Measurements from ENCODE around the gene EDIL3. TPM values are rescaled to one million over a fixed set of nuclear protein-coding genes. Genes with fewer than 3 reads are reported as not detected.

EDIL3 gene
- total and polyA plus RNA-seq, 2 of the 8 experiments (the other 6 are each of a cell fraction or from before 2014, with no cell fraction given), result 14.7 to 47.2 TPM

DNA sequence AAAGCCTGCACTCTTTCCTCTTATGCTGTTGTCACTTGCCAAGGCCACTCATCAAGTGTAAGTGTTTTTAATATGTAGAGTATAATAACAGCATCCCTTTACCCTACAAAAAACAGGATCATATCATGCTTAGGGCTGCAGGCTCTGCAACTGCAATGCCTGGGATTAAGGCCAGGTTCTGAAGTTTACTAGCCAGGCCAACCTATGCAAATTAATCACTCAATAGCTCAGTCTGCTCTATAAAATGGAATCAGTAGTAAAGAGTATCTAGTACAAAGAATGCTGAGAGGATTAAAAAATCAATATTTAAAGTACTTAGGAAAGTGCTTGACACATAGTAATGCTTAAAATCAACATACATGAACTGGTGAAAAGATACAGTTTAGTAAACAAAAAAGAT lies 253.3 kb downstream of the EDIL3 start:
- no peak overlapping the region for H3K4me3 ChIP-seq (ENCODE audit: extremely low read depth in 1 of 4, insufficient read depth in 2 of 4, low read depth in 3 of 4, low read length in 4 of 4)
- no peaks in the 10 kb centered on the region; the same call in 1 of the 2 replicates for H3K79me1 ChIP-seq (ENCODE audit: low read depth, low read length)
- no peaks in the 10 kb centered on the region for H4K20me1 ChIP-seq (replicated peaks in 1 of 2; ENCODE audit: control insufficient read depth in 1 of 2, insufficient read depth in 2 of 2, low read length in 2 of 2)
- H3K36me3 ChIP-seq (ENCODE audit: control insufficient read depth in 2 of 4, insufficient read depth in 4 of 4, low read length in 3 of 4), result no peaks in the 10 kb centered on the region
- no peak overlapping the region for H2AFZ ChIP-seq (ENCODE audit: low read length)
- H4K91ac ChIP-seq (replicated peaks; ENCODE audit: insufficient read length, low read length), result no peak overlapping the region
- no peak overlapping the region for H3K9ac ChIP-seq (replicated peaks in 1 of 4; ENCODE audit: extremely low read depth in 1 of 4, low read depth in 3 of 4, low read length in 3 of 4)
- H2BK12ac ChIP-seq (ENCODE audit: low read depth, low read length), result no peak overlapping the region
- H2BK15ac ChIP-seq (ENCODE audit: low read length), result no peak overlapping the region
- no peak overlapping the region for H3K4ac ChIP-seq (replicated peaks; ENCODE audit: insufficient read length, low read depth, low read length)
- H3K9me3 ChIP-seq (ENCODE audit: insufficient read depth in 2 of 2, low read depth in 1 of 2, low read length in 1 of 2), result no peaks in the 10 kb centered on the region
- H2AK5ac ChIP-seq (ENCODE audit: low read depth, low read length), result no peak overlapping the region
- peaks cover 0 to 1% (median 0%) of the 10 kb centered on the region in 4 experiments; a peak in 1 of 7 replicates for H3K27me3 ChIP-seq (replicated peaks in 1 of 4; ENCODE audit: control insufficient read depth in 3 of 4, extremely low read depth in 1 of 4, insufficient read depth in 3 of 4, low read length in 3 of 4)
- H3K23ac ChIP-seq (ENCODE audit: insufficient read length), result no peak overlapping the region
- no peak overlapping the region for H2BK120ac ChIP-seq (replicated peaks; ENCODE audit: low read depth, low read length)
- no peak overlapping the region for H4K5ac ChIP-seq (ENCODE audit: insufficient read length, low read depth, low read length)
- no peak overlapping the region for H2BK5ac ChIP-seq (ENCODE audit: low read depth, low read length)
- no peak overlapping the region for H4K8ac ChIP-seq (ENCODE audit: extremely low read depth, insufficient read depth, low read length)
- no peaks in the 10 kb centered on the region for H3K23me2 ChIP-seq (ENCODE audit: low read depth, low read length)
- POLR2A ChIA-PET (ENCODE audit: partially characterized antibody), result no interaction called here
- no peak overlapping the region for H3K18ac ChIP-seq (ENCODE audit: extremely low read depth, low read length)
- no peak overlapping the region for H3K14ac ChIP-seq (ENCODE audit: insufficient read length)
- CTCF ChIA-PET (ENCODE audit: partially characterized antibody), result no interaction called here
- H2BK20ac ChIP-seq (ENCODE audit: low read length), result no peak overlapping the region
- H3K56ac ChIP-seq (replicated peaks; ENCODE audit: insufficient read length, low read depth, low read length), result no peak overlapping the region
- no peak overlapping the region for H3K4me2 ChIP-seq (ENCODE audit: insufficient read depth in 1 of 2, low read depth in 2 of 2, low read length in 2 of 2)
- H3K79me2 ChIP-seq (ENCODE audit: control insufficient read depth in 1 of 2, insufficient read depth in 2 of 2, low read length in 2 of 2), result no peaks in the 10 kb centered on the region
- H3K27ac ChIP-seq (ENCODE audit: low read depth, low read length), result no peak overlapping the region
- FAIRE-seq (no peak), DNase-seq (ENCODE audit: low read depth in 1 of 2, low spot score in 2 of 2) (no peak)
- no peaks in the 10 kb centered on the region for H3K4me1 ChIP-seq (replicated peaks in 1 of 4; ENCODE audit: control insufficient read depth in 3 of 4, insufficient read depth in 4 of 4, low read length in 3 of 4)
- no peak for TF ChIP-seq CTCF (IDR thresholded peaks at IDR 0.05; ENCODE audit: control extremely low read depth in 1 of 3, insufficient read depth in 1 of 3, low read depth in 1 of 3, low read length in 3 of 3)
- TF ChIP-seq CBX8 (IDR thresholded peaks at IDR 0.05; ENCODE audit: borderline replicate concordance, low read depth, low read length), result no peak
- no peak for TF ChIP-seq SRF (IDR thresholded peaks at IDR 0.05; ENCODE audit: low read depth, low read length)
- no peak for TF ChIP-seq CEBPB (IDR thresholded peaks at IDR 0.05; ENCODE audit: low read depth, low read length)
- TF ChIP-seq HDAC2 (IDR thresholded peaks at IDR 0.05; ENCODE audit: borderline replicate concordance in 1 of 2, low read depth in 2 of 2, low read length in 2 of 2), result no peak
- no peak for TF ChIP-seq EGR1 (IDR thresholded peaks at IDR 0.05; ENCODE audit: borderline replicate concordance, low read depth, low read length)
- TF ChIP-seq HDAC6 (IDR thresholded peaks at IDR 0.05; ENCODE audit: low read depth, low read length), result no peak
- TF ChIP-seq CHD1 (IDR thresholded peaks at IDR 0.05; ENCODE audit: low read depth, low read length), result no peak
- TF ChIP-seq, protein P1, sequence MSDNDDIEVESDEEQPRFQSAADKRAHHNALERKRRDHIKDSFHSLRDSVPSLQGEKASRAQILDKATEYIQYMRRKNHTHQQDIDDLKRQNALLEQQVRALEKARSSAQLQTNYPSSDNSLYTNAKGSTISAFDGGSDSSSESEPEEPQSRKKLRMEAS (IDR thresholded peaks at IDR 0.05), result no peak
- no peak for TF ChIP-seq RAD21 (IDR thresholded peaks at IDR 0.05 in 1 of 2, conservative IDR thresholded peaks at IDR 0.05 in 1 of 2; ENCODE audit: low read depth in 2 of 2, low read length in 2 of 2)
- no peak for TF ChIP-seq KDM5A (IDR thresholded peaks at IDR 0.05; ENCODE audit: low read length)
- no peak for TF ChIP-seq ZNF274 (IDR thresholded peaks at IDR 0.05; ENCODE audit: borderline replicate concordance, extremely low read depth, low read length)
- TF ChIP-seq TCF12 (IDR thresholded peaks at IDR 0.05; ENCODE audit: low read depth, low read length), result no peak

Data from H1 (cell line).